Neural progenitor cell (in vitro differentiated cells): ENCODE data around the gene COL25A1.

ENCODE experiments used
- EZH2 ChIP-seq: fragments of 200-600 bp; sonication (generic); IDR thresholded peaks from 2 replicates; pipeline ENCODE4 v1.6.1; 2017; ENCODE audit warnings: antibody characterized with exemption, mild to moderate bottlenecking, moderate library complexity
- TF ChIP-seq, protein P1 (sequence below): fragments of 200-600 bp; sonication (generic); IDR thresholded peaks from 2 replicates; pipeline ENCODE4 v1.5.1; 2017; ENCODE audit warnings: antibody characterized with exemption, mild to moderate bottlenecking

DNA sequence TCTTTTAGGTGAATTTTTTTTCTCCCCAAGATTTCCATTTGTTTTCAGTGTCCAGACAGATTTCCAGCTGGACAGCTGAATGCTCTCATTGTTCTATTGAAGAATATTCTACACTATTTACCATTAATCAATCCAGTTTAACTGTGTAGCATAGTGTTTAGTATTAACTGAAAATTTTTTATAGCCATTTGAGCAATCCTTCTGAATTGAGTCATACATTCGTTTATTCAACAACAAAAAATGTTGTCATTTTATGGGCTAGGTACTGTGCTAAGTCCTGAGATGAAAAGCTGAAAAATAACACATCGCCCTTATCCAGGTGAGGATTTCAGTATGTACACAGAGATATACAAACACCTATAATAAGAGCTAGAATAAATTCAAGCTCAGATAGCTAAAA lies 223.3 kb downstream of the COL25A1 start:
- TF ChIP-seq EZH2, result no peak
- TF ChIP-seq, protein P1, sequence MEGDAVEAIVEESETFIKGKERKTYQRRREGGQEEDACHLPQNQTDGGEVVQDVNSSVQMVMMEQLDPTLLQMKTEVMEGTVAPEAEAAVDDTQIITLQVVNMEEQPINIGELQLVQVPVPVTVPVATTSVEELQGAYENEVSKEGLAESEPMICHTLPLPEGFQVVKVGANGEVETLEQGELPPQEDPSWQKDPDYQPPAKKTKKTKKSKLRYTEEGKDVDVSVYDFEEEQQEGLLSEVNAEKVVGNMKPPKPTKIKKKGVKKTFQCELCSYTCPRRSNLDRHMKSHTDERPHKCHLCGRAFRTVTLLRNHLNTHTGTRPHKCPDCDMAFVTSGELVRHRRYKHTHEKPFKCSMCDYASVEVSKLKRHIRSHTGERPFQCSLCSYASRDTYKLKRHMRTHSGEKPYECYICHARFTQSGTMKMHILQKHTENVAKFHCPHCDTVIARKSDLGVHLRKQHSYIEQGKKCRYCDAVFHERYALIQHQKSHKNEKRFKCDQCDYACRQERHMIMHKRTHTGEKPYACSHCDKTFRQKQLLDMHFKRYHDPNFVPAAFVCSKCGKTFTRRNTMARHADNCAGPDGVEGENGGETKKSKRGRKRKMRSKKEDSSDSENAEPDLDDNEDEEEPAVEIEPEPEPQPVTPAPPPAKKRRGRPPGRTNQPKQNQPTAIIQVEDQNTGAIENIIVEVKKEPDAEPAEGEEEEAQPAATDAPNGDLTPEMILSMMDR, result no peak
